Esophagus muscularis mucosa (tissue), 4 donors: ENCODE data around the gene ZNF497.

Source experiments
- CTCF ChIP-seq, 3 experiments: fragments of 200-600 bp in 2 of 3; fragments of 450-650 bp in 1 of 3; sonication (generic) in 2 of 3; IDR thresholded peaks; one replicate each; pipeline ENCODE4 v1.5.1; 2017 to 2019; ENCODE audit warnings: antibody characterized with exemption in 3 of 3, mild to moderate bottlenecking in 2 of 3, moderate library complexity in 1 of 3
- EP300 ChIP-seq: sonication (generic); formaldehyde crosslinking; IDR thresholded peaks from one replicate; pipeline ENCODE4 v1.6.1; 2017; ENCODE audit warnings: antibody characterized with exemption
- POLR2A ChIP-seq: fragments of 450-650 bp; IDR thresholded peaks from one replicate; pipeline ENCODE4 v1.6.1; 2017; ENCODE audit warnings: antibody characterized with exemption, moderate library complexity, mild to moderate bottlenecking, low read depth

GRCh38 chr19:58354478-58355030 lies 8.0 kb downstream of the ZNF497 start:
- no peak for TF ChIP-seq CTCF (IDR thresholded peaks at IDR 0.05)
- TF ChIP-seq POLR2A: no peak
- TF ChIP-seq EP300: no peak
